Measurements from ENCODE around the gene VPS26C. TPM values are rescaled to one million over a fixed set of nuclear protein-coding genes. Genes with fewer than 3 reads are reported as not detected.

The VPS26C gene
- total RNA-seq, 1 experiment from 2014 or later, result 58.0 TPM

DNA sequence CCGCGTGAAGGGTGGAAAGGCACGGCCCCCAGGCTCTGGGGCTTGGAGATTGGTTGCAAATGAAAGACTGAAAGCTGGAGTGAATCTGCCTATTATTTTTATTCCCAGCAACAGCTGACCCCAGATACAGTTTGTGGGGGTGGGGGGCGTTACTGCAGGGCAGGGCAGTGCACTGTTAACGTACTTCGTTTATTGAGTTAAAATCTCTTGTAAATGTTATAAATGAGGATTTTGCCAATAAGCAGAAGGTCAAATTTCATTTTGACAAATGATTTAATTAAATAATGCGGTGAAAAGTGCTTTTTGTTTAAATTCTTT is 1.0 kb upstream of the VPS26C start:
- Histone ChIP-seq H3K18ac (ENCODE audit: insufficient read length, low read depth, low read length) (peak overlapping the region; percentile 9), H3K56ac (ENCODE audit: insufficient read length, low read depth, low read length) (no peak overlapping the region), H3K9me3 (ENCODE audit: control insufficient read depth, low read depth, low read length) (no peaks in the 10 kb centered on the region), H3K27me3 (ENCODE audit: insufficient read depth, low read length) (no peaks in the 10 kb centered on the region), H4K8ac (replicated peaks; ENCODE audit: insufficient read length, low read depth, low read length) (no peak overlapping the region), H3K23ac (ENCODE audit: insufficient read length, low read depth, low read length) (no peak overlapping the region), H3T11ph (ENCODE audit: low read length) (no peak overlapping the region), H2AFZ (ENCODE audit: low read length) (no peak overlapping the region), H4K5ac (ENCODE audit: insufficient read length, low read depth, low read length) (no peak overlapping the region), H2BK15ac (ENCODE audit: low read depth, low read length) (no peak overlapping the region), H3K79me1 (ENCODE audit: insufficient read depth, low read depth, low read length, poor library complexity, severe bottlenecking) (no peaks in the 10 kb centered on the region), H3K4ac (ENCODE audit: low read depth, low read length) (no peak overlapping the region), H3K27ac (ENCODE audit: insufficient read length, low read depth, low read length) (peak overlapping the region; percentile 20), H2BK12ac (ENCODE audit: insufficient read length, low read depth, low read length) (no peak overlapping the region), H3K9ac (ENCODE audit: extremely low read depth, insufficient read length, low read length) (peak overlapping the region; percentile 84), H3K79me2 (ENCODE audit: insufficient read depth, low read length) (peaks cover 24% of the 10 kb centered on the region; the same call in 1 of the 2 replicates), H2BK5ac (ENCODE audit: insufficient read length, low read length) (no peak overlapping the region), H4K20me1 (ENCODE audit: control insufficient read depth, insufficient read depth, insufficient read length) (no peaks in the 10 kb centered on the region), H2BK20ac (ENCODE audit: low read depth, low read length, poor library complexity, severe bottlenecking) (no peak overlapping the region), H2BK120ac (ENCODE audit: low read depth, low read length, poor library complexity, severe bottlenecking) (no peak overlapping the region), H4K91ac (ENCODE audit: insufficient read length, low read depth, low read length) (no peak overlapping the region), H2AK5ac (ENCODE audit: insufficient read length, low read length) (no peak overlapping the region), H3K4me2 (ENCODE audit: insufficient read depth, insufficient read length, low read length) (peak overlapping the region; percentile 17), H3K14ac (ENCODE audit: insufficient read depth, low read length) (peak overlapping the region; percentile 82; the same call in 1 of the 2 replicates), H3K4me1 (ENCODE audit: insufficient read depth, low read length) (no peaks in the 10 kb centered on the region), H3K23me2 (ENCODE audit: insufficient read length, low read depth, low read length, poor library complexity, severe bottlenecking) (peaks cover 9% of the 10 kb centered on the region)
- H3K4me3 Mint-ChIP-seq, result peak overlapping the region; percentile 88 to 97
- peak overlapping the region; percentile 97 to 99 (median 98) for H3K27ac Mint-ChIP-seq
- no peaks in the 10 kb centered on the region for H3K27me3 Mint-ChIP-seq (ENCODE audit: low read depth)
- WGBS (ENCODE audit: extremely low coverage, insufficient read length, low lambda C conversion rate), result no CpG with 5 or more reads among the region's 7 CpGs
- no peaks in the 10 kb centered on the region for H3K9me3 Mint-ChIP-seq
- no peak for DNase-seq
- TF ChIP-seq, protein P1, sequence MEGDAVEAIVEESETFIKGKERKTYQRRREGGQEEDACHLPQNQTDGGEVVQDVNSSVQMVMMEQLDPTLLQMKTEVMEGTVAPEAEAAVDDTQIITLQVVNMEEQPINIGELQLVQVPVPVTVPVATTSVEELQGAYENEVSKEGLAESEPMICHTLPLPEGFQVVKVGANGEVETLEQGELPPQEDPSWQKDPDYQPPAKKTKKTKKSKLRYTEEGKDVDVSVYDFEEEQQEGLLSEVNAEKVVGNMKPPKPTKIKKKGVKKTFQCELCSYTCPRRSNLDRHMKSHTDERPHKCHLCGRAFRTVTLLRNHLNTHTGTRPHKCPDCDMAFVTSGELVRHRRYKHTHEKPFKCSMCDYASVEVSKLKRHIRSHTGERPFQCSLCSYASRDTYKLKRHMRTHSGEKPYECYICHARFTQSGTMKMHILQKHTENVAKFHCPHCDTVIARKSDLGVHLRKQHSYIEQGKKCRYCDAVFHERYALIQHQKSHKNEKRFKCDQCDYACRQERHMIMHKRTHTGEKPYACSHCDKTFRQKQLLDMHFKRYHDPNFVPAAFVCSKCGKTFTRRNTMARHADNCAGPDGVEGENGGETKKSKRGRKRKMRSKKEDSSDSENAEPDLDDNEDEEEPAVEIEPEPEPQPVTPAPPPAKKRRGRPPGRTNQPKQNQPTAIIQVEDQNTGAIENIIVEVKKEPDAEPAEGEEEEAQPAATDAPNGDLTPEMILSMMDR (conservative IDR thresholded peaks at IDR 0.05), result no peak
- H3K36me3 Mint-ChIP-seq (ENCODE audit: insufficient read depth in 1 of 3, low read depth in 3 of 3), result peaks cover 2 to 9% (median 7%) of the 10 kb centered on the region in 3 experiments; a peak in 4 of 7 replicates
- peaks cover 22 to 23% of the 10 kb centered on the region in 2 experiments for H3K4me1 Mint-ChIP-seq

Data from H9 (cell line).